Stimulated activated CD8-positive, alpha-beta memory T cell treated with anti-CD3 and anti-CD28 coated beads, Interleukin-7, amount 100 ng/mL, for 48 hours (primary cell): Measurements from ENCODE around the gene FAM222A.

Experiments used
- DNase-seq, 2 donors: peaks; one replicate each; pipeline ENCODE4 v3.0.0-alpha.2; 2020; ENCODE audit warnings: low read depth in 1 of 2; ENCODE audit errors: extremely low read depth in 1 of 2

FAM222A gene

DNA sequence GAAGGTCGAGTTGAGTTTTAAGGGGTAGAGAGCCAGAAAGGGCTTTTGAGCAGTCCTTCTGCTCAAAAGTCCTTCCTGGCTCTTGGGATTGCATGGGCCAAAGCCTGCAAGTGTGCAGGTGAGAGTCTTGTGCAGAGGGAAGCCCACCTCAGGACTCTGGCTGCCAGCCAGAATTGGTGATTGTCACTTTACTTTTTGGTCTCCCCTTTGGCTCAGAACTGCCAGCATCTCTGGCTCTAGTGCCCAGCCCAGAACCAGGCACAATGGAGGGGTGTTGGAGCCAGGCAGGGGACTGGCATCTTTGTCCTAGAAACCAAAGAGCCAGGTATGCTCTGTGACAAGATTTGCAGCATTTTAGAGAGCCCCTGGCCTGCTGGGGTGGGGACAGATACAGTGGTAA is 23.5 kb downstream of the FAM222A start:
- no peak for DNase-seq

DNA sequence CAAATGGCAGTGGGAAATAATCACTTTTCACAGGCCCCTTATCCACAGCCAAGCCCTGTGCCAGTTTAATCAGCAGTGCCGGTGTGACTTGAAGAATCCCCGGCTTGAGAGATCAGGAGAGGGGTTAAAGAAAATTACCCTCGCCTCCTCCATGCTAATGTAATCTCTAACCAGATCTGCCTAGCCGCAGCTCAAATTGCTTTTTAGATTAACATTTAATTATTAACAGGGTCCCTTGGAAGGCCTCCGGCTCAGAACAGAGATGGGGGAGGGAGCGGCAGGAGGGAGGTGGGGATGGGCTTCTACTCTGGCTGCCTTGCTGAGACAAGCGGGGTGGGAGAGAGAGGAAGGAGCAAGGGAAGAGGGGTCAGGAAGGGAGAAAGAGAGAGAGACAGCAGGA is 24.0 kb downstream of the FAM222A start:
- no peak for DNase-seq

DNA sequence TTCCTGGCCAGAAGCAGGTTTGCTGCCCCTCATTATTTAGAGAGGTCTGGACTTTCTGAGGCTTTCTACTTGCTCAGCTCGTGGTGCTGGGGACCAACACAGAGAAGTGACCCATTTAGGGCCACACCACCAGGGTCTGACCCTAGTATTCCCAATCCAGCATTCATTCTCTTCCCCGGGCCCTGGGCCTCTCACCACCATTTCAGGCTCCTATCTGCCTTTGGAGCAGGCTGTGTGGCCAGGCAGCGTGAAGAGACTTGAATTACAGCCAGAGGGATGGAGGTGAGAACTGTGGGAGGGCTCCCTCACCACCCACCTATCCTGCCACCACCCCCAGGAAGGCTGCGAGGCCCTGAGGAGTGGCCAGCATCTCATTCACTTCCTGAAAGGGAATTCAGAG is 24.6 kb downstream of the FAM222A start:
- no peak for DNase-seq

DNA sequence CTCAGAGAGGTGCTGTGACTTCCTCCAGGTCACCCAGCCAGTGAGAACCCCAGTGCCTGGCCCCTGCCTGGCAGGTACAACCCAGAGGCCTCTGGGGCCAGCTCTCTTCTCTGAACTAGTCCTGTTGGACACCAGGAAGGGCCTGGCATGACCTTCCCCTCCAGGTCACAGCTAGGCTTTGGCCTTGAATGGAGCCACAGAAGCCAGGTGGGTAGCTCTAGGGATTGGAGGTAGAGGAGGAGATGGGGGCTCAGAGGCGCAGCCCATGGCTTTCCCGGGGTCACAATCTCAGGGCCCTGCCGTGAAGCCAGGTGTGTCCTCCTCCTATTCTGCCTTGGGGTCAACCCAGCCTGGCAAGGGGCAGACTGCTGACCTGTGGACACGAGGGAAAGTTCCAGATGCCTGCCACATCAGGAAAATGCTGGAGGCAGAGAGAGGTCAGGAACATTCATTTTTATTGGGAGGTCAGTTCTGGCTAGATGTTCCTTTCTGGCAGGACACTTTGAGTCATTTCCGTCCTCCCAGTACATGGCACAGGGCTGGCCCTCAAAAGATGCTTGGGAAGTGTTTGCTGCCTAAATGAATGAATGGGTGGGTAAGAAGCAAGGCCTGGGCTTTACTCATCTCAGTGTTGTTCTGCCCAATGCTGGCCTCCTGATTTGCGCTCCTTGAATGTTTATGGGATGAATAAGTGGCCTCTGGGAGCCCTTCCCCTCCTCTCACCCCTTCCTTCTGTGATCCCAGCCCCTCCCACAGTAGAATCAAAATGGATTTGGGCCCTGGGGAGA is 25.4 kb downstream of the FAM222A start:
- no peak for DNase-seq

DNA sequence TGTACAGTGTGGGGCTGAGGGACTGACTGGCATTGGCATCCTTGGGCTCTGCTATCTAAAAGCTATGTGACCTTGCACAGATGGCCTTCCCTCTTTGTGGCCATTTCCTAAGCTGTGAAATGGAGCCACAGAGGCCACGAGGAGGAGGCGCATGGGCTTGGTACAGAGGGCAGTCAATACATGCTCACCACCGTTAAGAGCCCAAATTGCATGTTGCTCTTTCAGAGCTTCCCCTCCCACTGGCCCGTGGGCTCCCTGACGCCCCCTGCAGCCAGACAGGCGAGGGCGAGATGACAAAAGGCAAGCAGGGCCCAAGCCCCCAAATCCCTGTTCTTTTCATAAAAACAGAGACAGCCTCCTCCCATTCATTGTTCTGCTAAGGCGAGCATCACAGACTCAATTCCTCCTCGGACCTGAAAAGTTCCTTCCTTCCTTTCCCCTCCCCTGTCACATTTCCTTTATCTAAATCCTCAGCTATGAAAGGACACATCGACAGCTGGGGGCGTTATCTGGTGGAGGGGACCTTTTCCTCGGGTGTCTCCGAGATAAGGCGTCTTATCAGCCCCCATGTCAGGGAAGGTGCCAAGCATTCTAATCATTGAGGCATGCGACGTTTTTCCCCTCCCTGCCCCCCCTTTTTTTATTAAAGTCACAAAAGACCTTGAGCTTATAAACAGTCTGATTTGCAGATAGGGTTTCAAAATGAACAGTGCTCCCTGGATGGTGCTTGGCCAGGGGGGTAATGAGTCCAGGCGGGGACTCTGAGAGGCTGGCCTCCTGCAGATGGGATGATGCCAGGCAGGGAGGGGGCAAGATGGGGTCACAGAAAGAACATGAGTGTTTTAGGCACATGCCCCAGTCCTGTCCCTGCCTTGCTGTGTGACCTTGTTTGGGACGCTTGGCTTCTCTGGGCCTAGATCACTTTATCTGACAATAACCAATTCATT is 26.4 kb downstream of the FAM222A start:
- no peak for DNase-seq

DNA sequence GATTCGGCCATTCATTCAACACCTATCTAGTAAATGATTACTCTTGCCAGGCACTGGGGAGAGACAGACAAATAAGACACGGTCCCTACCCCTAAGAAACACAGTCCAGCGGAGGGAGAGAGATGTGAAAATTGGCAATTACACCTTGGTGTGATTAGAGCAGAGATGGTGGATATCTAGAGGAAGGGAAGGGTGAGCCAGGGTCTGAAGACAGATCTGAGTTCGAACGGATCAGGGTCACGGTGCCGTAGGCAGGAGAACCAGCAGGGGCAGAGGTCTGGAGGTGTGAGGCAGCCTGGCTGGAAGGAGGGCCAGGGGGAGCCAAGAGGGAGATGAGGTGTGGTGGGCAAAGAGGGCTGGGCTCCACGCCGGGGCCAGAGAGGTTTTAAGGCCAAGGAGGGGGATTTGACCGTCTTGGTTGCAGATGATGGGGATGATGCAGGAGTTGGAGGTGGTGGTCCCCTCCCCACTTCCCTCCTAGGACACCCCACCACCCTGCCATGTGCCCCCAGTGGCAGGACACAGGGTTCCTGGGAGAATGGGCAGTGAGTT is 27.1 kb downstream of the FAM222A start:
- no peak for DNase-seq

DNA sequence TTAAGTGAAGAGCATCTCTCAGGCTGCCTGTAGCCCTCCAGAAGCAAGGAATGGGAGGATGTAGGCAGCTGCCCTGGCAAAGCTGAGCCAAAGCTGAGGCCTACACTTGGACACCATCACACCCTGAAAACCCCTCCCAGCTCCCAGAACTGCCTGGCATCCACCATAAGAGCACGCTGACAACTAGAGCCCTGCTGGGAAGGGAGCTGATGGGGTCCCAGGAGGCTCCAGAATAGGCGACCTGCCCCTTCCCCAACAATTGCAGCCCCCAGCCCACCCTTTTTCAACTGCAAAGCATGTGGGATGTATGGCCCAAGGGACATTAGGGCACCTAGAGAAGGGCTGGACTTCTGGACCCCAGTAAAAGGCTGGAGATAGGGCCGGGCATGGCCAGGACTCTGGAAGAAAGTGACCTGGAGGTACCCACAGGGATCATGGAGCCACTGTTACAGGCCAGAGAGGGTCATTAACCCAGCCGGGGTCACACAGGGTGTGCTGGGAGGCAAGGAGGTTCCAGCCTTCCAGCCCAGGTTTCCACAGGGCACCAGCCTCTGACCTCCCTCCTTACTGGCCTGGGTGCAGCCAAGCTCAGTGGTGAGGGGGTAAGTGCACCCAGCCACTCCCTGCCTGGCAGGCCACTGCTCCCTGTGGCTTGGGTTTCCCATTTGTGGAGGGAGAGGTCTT is 27.8 kb downstream of the FAM222A start:
- no peak for DNase-seq

DNA sequence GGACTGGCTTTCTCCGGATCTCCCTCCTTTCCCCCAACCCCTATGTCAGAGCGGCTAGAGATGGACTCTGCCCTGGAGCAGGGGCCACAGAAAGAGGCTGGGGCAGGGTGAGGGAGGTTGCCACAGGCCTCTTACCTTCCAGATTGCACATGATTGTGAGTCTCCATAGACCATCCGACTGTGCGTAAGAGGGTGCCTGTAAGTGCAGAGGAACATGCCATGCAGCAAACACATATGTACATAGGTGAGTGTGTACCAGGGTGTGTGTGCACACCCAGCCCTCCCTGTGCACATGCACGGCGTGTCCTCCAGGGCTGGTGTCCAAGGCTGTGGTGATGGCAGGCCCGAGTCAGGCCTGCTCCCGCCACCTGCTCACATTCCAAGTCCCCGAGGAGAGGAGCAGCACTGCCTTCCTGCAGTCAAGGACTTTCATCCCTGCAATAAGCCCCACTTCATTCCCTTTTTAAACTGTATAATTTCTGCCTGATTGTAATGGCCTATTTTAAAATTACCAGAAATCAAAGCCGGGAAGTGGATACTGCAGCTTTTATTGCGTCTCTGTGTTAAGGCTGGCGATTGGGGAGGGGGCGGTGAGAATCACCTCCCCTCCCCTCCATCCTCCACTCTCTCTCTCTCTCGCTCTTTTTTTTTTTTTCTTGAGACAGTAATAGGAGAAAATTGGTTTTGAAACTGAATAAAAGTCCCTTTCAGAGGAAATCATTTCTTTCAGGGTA is 28.5 kb downstream of the FAM222A start:
- DNase-seq = no peak

DNA sequence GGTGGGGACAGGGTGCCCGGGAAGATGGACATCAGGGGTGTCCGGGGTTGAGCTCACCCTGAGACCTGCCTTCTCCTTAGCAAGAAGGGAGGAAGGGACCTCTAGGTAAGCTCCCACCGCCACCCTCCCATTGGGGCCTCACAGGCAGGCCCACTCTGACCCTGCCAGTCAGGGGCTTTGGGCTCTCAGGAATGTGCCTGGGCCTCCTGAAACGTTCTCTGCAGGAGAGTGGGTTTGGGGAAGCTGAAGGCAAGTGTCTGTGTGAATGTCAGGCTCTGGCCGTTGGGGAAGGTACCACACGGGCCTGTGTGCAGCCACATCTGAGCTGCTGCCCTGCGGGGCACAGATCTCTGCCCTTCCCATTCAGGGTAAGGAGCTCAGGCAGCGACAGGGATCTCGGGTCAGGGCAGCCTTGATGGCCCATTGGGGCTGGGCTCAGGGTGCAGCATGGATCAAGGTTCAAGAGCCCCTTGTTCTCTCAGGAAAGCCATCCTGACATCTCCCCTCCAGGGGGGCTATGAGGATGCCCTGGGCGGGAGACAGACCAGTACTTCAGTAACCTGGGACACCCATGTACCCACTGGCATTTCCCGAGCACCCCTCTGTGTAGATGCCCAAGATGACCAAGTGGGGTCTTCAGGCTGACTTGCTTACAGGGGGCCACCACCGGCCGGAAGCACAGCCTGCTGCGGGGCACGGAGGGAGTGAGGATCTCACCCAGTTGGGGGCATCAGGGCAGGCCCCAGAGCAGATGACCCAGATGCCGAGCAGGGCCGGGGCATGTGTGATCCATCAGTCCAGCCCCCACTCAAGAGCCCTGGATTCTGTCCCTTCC is 29.7 kb downstream of the FAM222A start:
- DNase-seq = no peak

DNA sequence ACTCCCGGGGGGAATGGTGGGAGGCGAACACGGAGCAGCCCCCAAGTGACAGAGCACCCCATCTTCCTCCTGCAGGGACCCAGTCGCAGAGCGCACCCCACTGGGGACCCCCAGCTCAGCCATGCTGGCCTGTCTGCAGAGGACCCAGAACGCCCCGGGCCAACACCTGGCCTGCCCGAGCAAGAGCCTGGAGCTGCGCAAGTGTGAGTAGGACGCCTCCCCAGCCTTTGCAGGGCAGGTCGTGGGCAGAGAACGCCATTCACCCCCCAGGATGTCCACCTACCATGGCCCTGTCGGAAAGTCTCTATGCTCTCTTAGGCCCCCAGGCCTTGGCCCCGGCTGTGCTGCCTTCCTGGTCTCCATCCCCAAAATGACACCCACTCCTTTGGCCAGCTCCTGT is 30.4 kb downstream of the FAM222A start:
- no peak for DNase-seq

DNA sequence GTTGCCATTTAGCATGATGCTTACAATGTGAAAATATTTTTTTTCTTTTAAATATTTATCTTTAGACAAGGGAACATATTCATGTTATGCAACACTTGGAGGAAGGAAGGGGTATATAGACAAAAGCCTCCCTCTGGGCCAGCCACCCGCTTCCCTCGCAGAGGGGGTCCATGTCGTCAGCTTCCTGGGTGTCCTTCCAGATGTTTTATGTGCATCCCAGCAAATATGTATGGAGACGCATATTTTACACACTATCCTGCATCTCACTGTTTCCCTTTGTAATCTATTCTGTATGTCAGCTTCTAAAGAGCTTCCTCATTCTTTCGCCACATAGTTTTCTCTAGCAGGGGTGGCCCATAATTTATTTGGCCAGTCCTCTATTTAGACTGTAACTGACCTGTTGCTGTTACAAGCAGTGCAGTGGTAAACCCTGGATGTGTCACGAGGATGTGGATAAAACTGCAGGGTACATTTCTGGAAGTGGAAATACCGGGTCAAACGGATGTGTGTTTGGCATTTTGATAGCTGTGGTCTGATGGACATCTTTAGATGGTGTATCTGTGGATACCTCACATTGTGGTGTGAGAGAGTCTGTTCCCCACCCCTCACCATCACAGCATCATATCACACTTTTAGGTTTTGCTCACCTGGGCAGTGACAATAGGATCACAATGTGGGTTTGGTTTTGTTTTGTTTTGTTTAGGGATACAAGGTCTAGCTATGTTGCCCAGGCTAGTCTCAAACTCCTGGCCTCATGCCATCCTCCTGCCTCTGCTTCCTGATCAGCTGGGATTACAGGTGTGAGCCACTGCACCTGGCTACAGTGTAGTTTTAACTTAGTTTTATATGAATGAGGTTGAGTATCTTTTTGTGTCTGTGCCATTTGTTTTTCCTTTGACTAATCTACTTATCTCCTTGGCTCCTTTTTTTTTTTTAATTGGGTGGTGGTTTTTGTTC is 31.6 kb downstream of the FAM222A start:
- no peak for DNase-seq

DNA sequence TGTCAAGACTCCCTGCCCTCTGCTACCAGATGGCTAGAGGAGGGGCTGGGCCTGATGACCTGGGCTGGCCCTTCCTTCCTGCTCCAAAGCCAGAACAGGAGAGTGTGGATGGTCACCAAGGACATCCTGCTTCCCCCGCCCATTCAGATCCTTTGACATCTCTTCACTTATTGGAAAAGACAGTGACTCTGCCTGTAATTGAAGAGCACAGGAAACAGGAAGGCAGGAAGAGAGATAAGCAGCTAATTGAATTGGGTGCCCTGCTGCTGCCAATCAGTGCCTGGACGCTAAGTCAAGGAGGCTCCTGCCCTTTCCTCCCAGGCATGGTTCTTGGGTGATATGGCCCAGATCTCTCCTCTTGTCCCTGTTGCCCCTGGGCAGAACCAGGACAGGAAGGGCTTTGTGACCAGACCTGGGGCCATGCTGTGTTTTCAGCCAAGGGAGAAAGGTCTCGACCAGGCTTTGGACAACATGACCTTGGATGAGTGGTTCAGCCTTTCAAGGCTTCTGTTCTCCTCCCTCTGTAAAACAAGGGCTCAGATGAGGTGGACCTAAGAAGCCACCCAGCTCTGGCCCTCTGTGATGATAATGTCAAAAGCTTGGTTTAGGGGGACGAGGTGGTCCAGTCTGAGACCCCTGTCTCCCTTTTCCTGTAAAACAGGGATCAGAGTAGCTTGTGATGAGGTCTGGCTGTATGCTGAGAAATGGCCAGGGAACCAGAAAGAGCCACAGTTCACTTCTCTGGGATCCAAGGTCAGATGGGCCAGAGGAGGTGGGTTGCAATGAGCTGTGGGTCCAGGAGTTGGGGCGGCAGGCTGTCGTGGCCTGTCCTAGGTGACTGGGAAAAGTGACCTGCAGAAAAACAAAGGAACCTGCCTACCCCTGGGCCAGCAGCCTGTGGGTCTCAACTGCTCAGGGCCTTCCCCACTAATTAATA is 38.8 kb downstream of the FAM222A start:
- no peak for DNase-seq

DNA sequence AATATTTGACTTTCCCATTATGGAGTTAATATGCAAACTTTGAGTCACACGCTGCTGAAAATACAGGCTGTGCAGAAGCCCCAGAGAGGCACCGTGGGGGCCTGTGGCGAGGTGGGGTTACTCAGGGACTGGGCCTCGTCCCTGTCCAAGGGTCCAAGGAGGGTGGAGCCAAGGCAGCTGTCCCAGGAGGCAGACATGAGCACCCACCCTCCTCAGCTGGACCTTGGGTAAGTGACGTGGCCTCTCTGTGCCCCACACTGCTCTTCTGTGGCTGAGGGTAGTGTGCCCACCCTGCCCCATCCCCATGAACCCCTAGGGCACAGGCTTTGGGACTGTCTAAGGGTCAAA is 39.4 kb downstream of the FAM222A start:
- DNase-seq = no peak

DNA sequence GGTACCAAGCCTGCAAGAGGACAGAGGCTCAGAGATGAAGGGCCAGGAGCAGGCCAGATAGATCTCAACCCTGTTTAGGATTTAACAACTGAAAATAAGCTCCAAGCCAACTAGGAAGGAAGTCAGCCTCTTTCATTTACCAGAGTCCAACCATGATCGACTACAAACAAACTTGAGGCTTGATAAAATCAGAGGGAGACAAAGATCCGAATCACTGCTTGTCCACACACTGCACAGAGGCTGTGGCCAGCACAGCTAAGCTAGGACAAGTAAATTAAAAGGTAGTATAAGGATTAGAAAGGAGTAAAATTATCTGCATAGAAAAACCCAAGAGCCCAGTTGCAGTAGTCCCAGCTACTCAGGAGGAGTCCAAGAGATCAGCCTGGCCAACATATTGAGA is 40.3 kb downstream of the FAM222A start:
- no peak for DNase-seq

DNA sequence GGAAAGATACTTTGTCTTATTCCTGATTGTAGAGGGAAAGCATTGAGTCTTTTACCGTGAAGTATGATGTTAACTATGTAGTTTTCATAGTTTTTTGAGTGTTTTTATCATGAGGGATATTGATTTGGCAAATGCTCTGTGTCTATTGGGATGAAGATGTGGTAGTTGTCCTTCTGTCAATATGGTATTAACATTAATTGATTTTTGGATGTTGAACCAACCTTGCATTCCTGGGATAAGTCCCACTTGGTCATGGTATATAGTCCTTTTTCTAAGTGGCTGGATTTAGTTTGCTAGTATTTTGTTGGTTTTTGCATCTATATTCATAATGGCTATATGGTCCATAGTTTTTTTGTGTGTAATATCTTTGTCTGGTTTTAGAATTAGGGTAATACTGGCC is 42.8 kb downstream of the FAM222A start:
- DNase-seq = no peak

DNA sequence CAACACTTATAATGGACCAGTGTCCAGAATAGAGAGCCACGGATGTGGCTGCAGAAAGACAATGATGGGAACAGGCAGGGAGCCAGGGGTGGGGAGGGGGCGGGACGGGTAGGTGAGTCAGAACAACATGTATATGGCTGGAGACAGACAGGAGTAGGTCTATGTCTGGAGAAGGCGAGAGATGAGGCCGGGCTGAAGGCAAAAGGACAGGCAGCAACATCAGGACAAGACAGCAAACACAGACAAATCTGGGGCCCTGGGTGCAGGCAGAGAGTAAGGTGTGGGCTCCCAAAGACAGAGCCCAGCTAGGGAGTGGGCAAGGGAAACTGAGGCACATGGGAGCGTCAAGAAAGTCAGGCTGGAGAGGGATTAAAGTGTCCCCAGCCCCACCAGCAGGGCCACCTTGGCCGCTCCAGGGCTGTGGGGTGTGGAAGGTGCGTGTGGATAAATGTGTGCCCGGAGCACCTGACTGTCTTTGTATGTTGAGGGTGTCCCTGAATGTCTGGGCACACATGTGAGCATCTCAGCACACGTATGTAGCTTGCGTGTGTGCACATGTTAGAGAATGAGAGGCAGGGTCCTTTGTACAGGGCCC is 44.1 kb downstream of the FAM222A start:
- no peak for DNase-seq
